A549 (cell line): ENCODE measurements around the gene LHX4. TPM values are rescaled to one million over a fixed set of nuclear protein-coding genes. Genes with fewer than 3 reads are reported as not detected.

ENCODE experiments used
- ATAC-seq, 2 experiments: fragments of 200-7000 bp in 1 of 2; fragments of >200 bp in 1 of 2; cut with Nextera tagmentation in 1 of 2; cut with Tn5 transposase in 1 of 2; 3 replicates each; pipeline versions ENCODE4 v1.8.0 to v1.9.1; 2018 to 2020; ENCODE audit warnings: mild to moderate bottlenecking in 1 of 2, moderate library complexity in 1 of 2
- CTCF ChIA-PET: fragments of 300-600 bp; sonication (Branson Sonifier 250); formaldehyde crosslinking; extraction: SDS; loops from one replicate; lab custom pipeline; 2021; ENCODE audit warnings: antibody characterized with exemption, inconsistent platforms; lab: Yijun Ruan, JAX
- POLR2A ChIA-PET: fragments of 350-600 bp; formaldehyde crosslinking; extraction: SDS; loops from one replicate; lab custom pipeline; 2021; ENCODE audit warnings: antibody characterized with exemption, inconsistent platforms; lab: Yijun Ruan, JAX
- DNase-seq, 2 experiments: peaks; one replicate each; pipeline versions ENCODE4 v3.0.0 to v3.0.0-alpha.2; 2011 to 2016; ENCODE audit warnings: low read depth in 1 of 2, low spot score in 1 of 2
- FAIRE-seq: peaks from 2 replicates; lab custom pipeline; 2011; peaks lifted over from hg19 to GRCh38; lab: Jason Lieb, UNC
- H3K27ac ChIP-seq, 2 experiments: fragments of >200 bp; sonication (Bioruptor Twin); formaldehyde crosslinking; 3 replicates each; pipeline ENCODE4 v1.5.1; 2016 to 2017
- H3K4me1 ChIP-seq: fragments of >200 bp; sonication (Bioruptor Twin); formaldehyde crosslinking; 3 replicates; pipeline ENCODE4 v1.6.1; 2016
- H3K4me2 ChIP-seq: fragments of >200 bp; sonication (Bioruptor Twin); formaldehyde crosslinking; 3 replicates; pipeline ENCODE4 v1.6.1; 2016
- H3K4me3 ChIP-seq: fragments of >200 bp; sonication (Bioruptor Twin); formaldehyde crosslinking; 3 replicates; pipeline ENCODE4 v1.5.1; 2016
- H3K9me3 ChIP-seq: fragments of >200 bp; sonication (Bioruptor Twin); formaldehyde crosslinking; 3 replicates; pipeline ENCODE4 v1.6.1; 2016
- BCL3 ChIP-seq: fragments of >200 bp; sonication (Bioruptor Twin); formaldehyde crosslinking; IDR thresholded peaks from 3 replicates; pipeline ENCODE4 v1.6.1; 2016
- BHLHE40 ChIP-seq: IDR thresholded peaks from 2 replicates; pipeline ENCODE4 v1.6.1; 2012; ENCODE audit warnings: low read depth, low read length, inconsistent platforms
- CBX2 ChIP-seq: fragments of 200-600 bp; sonication (generic); IDR thresholded peaks from 2 replicates; pipeline ENCODE4 v1.6.1; 2016; ENCODE audit warnings: low read depth, mild to moderate bottlenecking, borderline replicate concordance
- CBX8 ChIP-seq: fragments of 200-600 bp; sonication (generic); IDR thresholded peaks from 2 replicates; pipeline ENCODE4 v1.6.1; 2016
- CHD4 ChIP-seq: fragments of 200-600 bp; sonication (generic); IDR thresholded peaks from 2 replicates; pipeline ENCODE4 v1.6.1; 2016; ENCODE audit warnings: antibody characterized with exemption, mild to moderate bottlenecking, borderline replicate concordance
- EHF ChIP-seq: fragments of 250-450 bp; sonication (Bioruptor Pico); IDR thresholded peaks from 2 replicates; pipeline ENCODE4 v1.5.0; 2020; ENCODE audit warnings: mild to moderate bottlenecking
- EHMT2 ChIP-seq: fragments of 200-600 bp; sonication (generic); IDR thresholded peaks from 2 replicates; pipeline ENCODE4 v1.6.1; 2016; ENCODE audit warnings: antibody characterized with exemption, low read depth, mild to moderate bottlenecking, moderate library complexity
- FOXS1 ChIP-seq: fragments of 250-450 bp; sonication (Bioruptor Pico); IDR thresholded peaks from 2 replicates; pipeline ENCODE4 v1.5.0; 2020; ENCODE audit warnings: mild to moderate bottlenecking, moderate library complexity
- HOXA7 ChIP-seq: fragments of 250-450 bp; sonication (Bioruptor Pico); IDR thresholded peaks from 2 replicates; pipeline ENCODE4 v1.5.0; 2020; ENCODE audit warnings: mild to moderate bottlenecking, moderate library complexity
- JUN ChIP-seq, 2 experiments: fragments of >200 bp; sonication (Bioruptor Twin); formaldehyde crosslinking; IDR thresholded peaks; 2 replicates in 1 of 2; 3 replicates in 1 of 2; pipeline ENCODE4 v1.6.1; 2016 to 2017
- KDM1A ChIP-seq: fragments of 200-600 bp; sonication (generic); IDR thresholded peaks from 2 replicates; pipeline ENCODE4 v1.6.1; 2016; ENCODE audit warnings: low read depth, mild to moderate bottlenecking
- MAFK ChIP-seq: fragments of 450-650 bp; IDR thresholded peaks from 2 replicates; pipeline ENCODE4 v1.6.1; 2014; ENCODE audit not compliant: partially characterized antibody
- MAZ ChIP-seq: fragments of 150-350 bp; IDR thresholded peaks from 2 replicates; pipeline ENCODE4 v1.6.1; 2014; ENCODE audit warnings: antibody characterized with exemption, low read depth, low read length, borderline replicate concordance
- MYC ChIP-seq: IDR thresholded peaks from 2 replicates; pipeline ENCODE4 v1.6.1; 2012; ENCODE audit warnings: mild to moderate bottlenecking, inconsistent platforms, low read length, improper control_type of control experiment, borderline replicate concordance
- NR3C1 ChIP-seq: fragments of >200 bp; sonication (Bioruptor Twin); formaldehyde crosslinking; IDR thresholded peaks from 3 replicates; pipeline ENCODE4 v1.6.1; 2017
- PHF8 ChIP-seq: fragments of 200-600 bp; sonication (generic); IDR thresholded peaks from 2 replicates; pipeline ENCODE4 v1.6.1; 2016; ENCODE audit warnings: low read depth, mild to moderate bottlenecking, antibody characterized with exemption, moderate library complexity, borderline replicate concordance
- RFX5 ChIP-seq: fragments of 450-650 bp; IDR thresholded peaks from 2 replicates; pipeline ENCODE4 v1.7.1; 2014; ENCODE audit warnings: antibody characterized with exemption, mild to moderate bottlenecking, moderate library complexity
- RNF2 ChIP-seq: fragments of 200-600 bp; sonication (generic); IDR thresholded peaks from 2 replicates; pipeline ENCODE4 v1.6.1; 2016; ENCODE audit warnings: low read depth, mild to moderate bottlenecking, antibody characterized with exemption, moderate library complexity, borderline replicate concordance
- SMC3 ChIP-seq: fragments of >200 bp; sonication (Bioruptor Twin); formaldehyde crosslinking; IDR thresholded peaks from 3 replicates; pipeline ENCODE4 v1.6.1; 2018; ENCODE audit warnings: inconsistent platforms
- SREBF2 ChIP-seq: fragments of 450-650 bp; IDR thresholded peaks from 2 replicates; pipeline ENCODE4 v1.6.1; 2014; ENCODE audit warnings: mild to moderate bottlenecking, moderate library complexity
- ZC3H11A ChIP-seq: fragments of 450-650 bp; IDR thresholded peaks from 2 replicates; pipeline ENCODE4 v1.6.1; 2014; ENCODE audit warnings: antibody characterized with exemption, mild to moderate bottlenecking
- WGBS: methylation state at CpG from one replicate; pipeline ENCODE4 v1.1.6; 2017; ENCODE audit errors: missing lambda C conversion rate; 5-methylcytosine and 5-hydroxymethylcytosine counted together
- polyA plus RNA-seq, 4 experiments: library from polyadenylated mRNA; depleted of rRNA in 3 of 4; stranded (reverse); fragments of >200 nt; fragmentation: RNase III in 1 of 4; extraction: RNeasy Plus Mini Kit Qiagen cat#74134 plus additional on column Dnase treatment in 1 of 4; gene quantifications; 2 replicates in 3 of 4; 3 replicates in 1 of 4; pipeline ENCODE4 v1.2.3, GENCODE V29; 2011 to 2017
- TF ChIP-seq, protein P1 (sequence below): fragments of >200 bp; sonication (Bioruptor Twin); formaldehyde crosslinking; IDR thresholded peaks from 3 replicates; pipeline ENCODE4 v1.5.1; 2016
- TF ChIP-seq, protein P2 (sequence below): fragments of 200-600 bp; sonication (generic); IDR thresholded peaks from 2 replicates; pipeline ENCODE4 v1.6.1; 2016; ENCODE audit warnings: antibody characterized with exemption, mild to moderate bottlenecking, moderate library complexity
- TF ChIP-seq, protein P3 (sequence below): fragments of 250-450 bp; sonication (Bioruptor Pico); IDR thresholded peaks from 2 replicates; pipeline ENCODE4 v1.5.0; 2021; ENCODE audit warnings: mild to moderate bottlenecking, moderate library complexity, borderline replicate concordance

Gene LHX4
- polyA plus RNA-seq, 2 of the 4 experiments (the other 2 are of a cell fraction) = 0.62 to 0.80 TPM

DNA sequence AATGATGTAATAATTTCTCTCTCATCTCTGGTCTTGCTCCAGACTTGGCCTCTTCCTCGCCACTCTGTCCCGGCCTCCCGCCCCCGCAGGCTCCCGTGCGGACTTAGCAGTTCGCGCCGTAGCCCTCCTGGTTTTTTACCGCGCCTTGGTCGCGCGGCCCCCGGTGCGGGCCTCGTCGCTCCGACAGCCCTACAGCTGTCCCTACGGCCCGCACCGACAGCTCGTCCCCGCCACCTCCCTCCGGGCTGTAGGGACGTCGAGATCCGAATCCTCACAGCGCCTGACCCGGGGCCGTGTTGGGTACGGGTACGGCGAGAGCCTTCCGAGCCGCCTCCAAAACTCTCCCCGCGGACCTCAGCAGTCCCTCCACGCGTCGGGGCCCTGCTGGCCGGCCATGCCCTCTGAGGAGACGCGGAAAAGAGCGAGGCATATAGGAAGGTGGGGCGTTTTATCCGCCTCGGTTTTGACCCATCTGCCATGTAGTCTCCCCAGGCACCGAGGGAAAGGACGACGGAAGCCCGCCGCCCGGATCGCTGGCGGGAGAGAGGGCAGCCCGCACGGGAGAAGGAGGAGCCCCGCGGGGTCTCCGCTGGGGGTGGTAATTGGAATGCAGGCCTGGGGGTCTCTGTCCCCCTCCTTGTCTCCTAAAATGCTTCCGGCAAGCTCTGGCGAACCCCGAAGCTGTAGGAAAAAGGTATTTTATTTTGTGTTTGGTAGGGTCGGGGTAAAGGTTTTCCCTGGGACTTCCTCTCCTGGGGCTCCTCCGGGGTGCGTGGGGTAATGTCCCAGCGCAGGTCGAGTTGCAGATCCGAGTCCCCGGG lies 3.3 kb downstream of the LHX4 start:
- WGBS = 90% methylated on average over 69 of the region's 71 CpGs
- no peaks in the 10 kb centered on the region for H3K9me3 ChIP-seq
- peaks cover 4% of the 10 kb centered on the region; the same call in 2 of the 3 replicates for H3K4me1 ChIP-seq
- H3K27ac ChIP-seq = no peak overlapping the region
- ATAC-seq (no peak), DNase-seq (no peak), FAIRE-seq (no peak)
- ChIA-PET POLR2A (no interaction called here), CTCF (interaction anchor here (1.1 to 5.8 kb wide), 7 partner anchors 11 to 527 kb away, joined by 3 to 40 read pairs (median 18); no protein-coding TSS in a partner anchor)
- no peak overlapping the region for H3K4me2 ChIP-seq
- H3K4me3 ChIP-seq = no peak overlapping the region
- TF ChIP-seq RNF2 (no peak), FOXS1 (no peak), EHMT2 (no peak), MYC (no peak), CBX8 (no peak), SMC3 (no peak), SREBF2 (no peak), CBX2 (no peak), ZC3H11A (no peak), BHLHE40 (no peak), MAZ (no peak), JUN (IDR thresholded peaks at IDR 0.05) (no peak), BCL3 (no peak), PHF8 (no peak), HOXA7 (no peak), MAFK (no peak)
- TF ChIP-seq, protein P1, sequence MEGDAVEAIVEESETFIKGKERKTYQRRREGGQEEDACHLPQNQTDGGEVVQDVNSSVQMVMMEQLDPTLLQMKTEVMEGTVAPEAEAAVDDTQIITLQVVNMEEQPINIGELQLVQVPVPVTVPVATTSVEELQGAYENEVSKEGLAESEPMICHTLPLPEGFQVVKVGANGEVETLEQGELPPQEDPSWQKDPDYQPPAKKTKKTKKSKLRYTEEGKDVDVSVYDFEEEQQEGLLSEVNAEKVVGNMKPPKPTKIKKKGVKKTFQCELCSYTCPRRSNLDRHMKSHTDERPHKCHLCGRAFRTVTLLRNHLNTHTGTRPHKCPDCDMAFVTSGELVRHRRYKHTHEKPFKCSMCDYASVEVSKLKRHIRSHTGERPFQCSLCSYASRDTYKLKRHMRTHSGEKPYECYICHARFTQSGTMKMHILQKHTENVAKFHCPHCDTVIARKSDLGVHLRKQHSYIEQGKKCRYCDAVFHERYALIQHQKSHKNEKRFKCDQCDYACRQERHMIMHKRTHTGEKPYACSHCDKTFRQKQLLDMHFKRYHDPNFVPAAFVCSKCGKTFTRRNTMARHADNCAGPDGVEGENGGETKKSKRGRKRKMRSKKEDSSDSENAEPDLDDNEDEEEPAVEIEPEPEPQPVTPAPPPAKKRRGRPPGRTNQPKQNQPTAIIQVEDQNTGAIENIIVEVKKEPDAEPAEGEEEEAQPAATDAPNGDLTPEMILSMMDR = no peak
- TF ChIP-seq, protein P2, sequence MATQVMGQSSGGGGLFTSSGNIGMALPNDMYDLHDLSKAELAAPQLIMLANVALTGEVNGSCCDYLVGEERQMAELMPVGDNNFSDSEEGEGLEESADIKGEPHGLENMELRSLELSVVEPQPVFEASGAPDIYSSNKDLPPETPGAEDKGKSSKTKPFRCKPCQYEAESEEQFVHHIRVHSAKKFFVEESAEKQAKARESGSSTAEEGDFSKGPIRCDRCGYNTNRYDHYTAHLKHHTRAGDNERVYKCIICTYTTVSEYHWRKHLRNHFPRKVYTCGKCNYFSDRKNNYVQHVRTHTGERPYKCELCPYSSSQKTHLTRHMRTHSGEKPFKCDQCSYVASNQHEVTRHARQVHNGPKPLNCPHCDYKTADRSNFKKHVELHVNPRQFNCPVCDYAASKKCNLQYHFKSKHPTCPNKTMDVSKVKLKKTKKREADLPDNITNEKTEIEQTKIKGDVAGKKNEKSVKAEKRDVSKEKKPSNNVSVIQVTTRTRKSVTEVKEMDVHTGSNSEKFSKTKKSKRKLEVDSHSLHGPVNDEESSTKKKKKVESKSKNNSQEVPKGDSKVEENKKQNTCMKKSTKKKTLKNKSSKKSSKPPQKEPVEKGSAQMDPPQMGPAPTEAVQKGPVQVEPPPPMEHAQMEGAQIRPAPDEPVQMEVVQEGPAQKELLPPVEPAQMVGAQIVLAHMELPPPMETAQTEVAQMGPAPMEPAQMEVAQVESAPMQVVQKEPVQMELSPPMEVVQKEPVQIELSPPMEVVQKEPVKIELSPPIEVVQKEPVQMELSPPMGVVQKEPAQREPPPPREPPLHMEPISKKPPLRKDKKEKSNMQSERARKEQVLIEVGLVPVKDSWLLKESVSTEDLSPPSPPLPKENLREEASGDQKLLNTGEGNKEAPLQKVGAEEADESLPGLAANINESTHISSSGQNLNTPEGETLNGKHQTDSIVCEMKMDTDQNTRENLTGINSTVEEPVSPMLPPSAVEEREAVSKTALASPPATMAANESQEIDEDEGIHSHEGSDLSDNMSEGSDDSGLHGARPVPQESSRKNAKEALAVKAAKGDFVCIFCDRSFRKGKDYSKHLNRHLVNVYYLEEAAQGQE = no peak

- ChIA-PET POLR2A (no interaction called here), CTCF (interaction anchor here (1.4 to 5.8 kb wide), 4 partner anchors 12 to 528 kb away, joined by 3 to 23 read pairs (median 18); no protein-coding TSS in a partner anchor)
- Histone ChIP-seq H3K4me2 (no peak overlapping the region), H3K27ac (no peak overlapping the region), H3K4me3 (no peak overlapping the region), H3K4me1 (peaks cover 4% of the 10 kb centered on the region; the same call in 2 of the 3 replicates), H3K9me3 (no peaks in the 10 kb centered on the region)
- FAIRE-seq (no peak), ATAC-seq (no peak), DNase-seq (no peak)
- 86% methylated on average over 51 of the region's 51 CpGs for WGBS
- no peak for TF ChIP-seq BHLHE40
- TF ChIP-seq KDM1A = no peak
- TF ChIP-seq, protein P3, sequence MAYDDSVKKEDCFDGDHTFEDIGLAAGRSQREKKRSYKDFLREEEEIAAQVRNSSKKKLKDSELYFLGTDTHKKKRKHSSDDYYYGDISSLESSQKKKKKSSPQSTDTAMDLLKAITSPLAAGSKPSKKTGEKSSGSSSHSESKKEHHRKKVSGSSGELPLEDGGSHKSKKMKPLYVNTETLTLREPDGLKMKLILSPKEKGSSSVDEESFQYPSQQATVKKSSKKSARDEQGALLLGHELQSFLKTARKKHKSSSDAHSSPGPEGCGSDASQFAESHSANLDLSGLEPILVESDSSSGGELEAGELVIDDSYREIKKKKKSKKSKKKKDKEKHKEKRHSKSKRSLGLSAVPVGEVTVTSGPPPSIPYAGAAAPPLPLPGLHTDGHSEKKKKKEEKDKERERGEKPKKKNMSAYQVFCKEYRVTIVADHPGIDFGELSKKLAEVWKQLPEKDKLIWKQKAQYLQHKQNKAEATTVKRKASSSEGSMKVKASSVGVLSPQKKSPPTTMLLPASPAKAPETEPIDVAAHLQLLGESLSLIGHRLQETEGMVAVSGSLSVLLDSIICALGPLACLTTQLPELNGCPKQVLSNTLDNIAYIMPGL (CRISPR knock-in tag) = no peak
- TF ChIP-seq HOXA7 = no peak
- no peak for TF ChIP-seq RFX5
- TF ChIP-seq EHF (CRISPR knock-in tag) = no peak
- TF ChIP-seq EHMT2 = no peak
- no peak for TF ChIP-seq CHD4
- no peak for TF ChIP-seq ZC3H11A
- TF ChIP-seq NR3C1 = no peak
- TF ChIP-seq, protein P1 = no peak
- TF ChIP-seq MAFK = no peak
These were observed 4.5 kb downstream of the LHX4 start for GRCh38 chr1:180234369-180235076.
